Breast epithelium (tissue), 3 donors: ENCODE results near the gene RPL29.

Source experiments
- CTCF ChIP-seq, 3 donors: fragments of 450-650 bp; IDR thresholded peaks; one replicate each; pipeline ENCODE4 v1.5.1; 2016 to 2017; ENCODE audit warnings: antibody characterized with exemption in 3 of 3, mild to moderate bottlenecking in 3 of 3, moderate library complexity in 3 of 3
- POLR2AphosphoS5 ChIP-seq, 3 donors: sonication (generic); formaldehyde crosslinking; IDR thresholded peaks; one replicate each; pipeline ENCODE4 v1.6.1; 2017; ENCODE audit warnings: antibody characterized with exemption in 3 of 3

DNA sequence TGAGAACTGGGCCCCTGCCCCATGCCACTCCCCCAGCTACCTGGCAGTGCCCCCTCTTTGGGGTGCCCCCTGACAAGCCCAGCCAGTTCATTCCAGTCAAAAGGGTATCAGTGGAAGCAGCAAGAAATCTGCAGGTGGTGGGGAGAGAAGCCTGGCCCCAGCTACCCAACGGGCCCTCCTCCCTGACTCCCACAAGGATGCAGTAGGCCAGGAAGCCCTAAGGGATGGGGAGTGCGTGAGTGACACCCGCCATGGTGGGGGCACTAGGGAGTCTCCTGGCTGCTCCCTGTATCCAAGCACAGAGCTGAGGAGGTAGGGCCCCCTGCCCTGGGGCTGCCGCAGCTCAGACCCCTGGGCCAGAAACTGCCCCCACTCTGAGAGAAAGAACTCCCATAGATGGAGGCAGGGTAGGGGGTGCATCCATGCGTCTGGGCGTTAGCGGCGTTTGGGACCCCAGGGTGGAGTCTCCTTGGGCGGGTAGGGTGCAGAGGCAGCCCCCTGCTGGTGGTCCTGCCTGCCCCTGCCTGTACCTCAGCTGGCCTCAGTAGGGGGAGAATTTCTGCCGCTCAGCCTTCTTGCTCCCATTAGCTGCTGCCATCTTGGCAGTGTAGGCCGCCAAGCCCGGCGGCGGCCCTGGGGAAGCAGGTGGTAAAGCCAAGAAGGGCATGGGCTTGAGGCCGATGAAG, 38.0 kb downstream of the RPL29 start:
- TF ChIP-seq POLR2AphosphoS5 (IDR thresholded peaks at IDR 0.05) (no peak), CTCF (IDR thresholded peaks at IDR 0.05) (no peak)
